HepG2 (cell line): Measurements from ENCODE around the gene FAM78A. TPM values are rescaled to one million over a fixed set of nuclear protein-coding genes. Genes with fewer than 3 reads are reported as not detected.

Experiments
- ATAC-seq: fragments of 200-7000 bp; cut with Tn5 transposase; 3 replicates; pipeline ENCODE4 v1.9.1; 2020; ENCODE audit warnings: mild to moderate bottlenecking, moderate library complexity
- BruUV-seq: library from RNA; stranded (reverse); fragments of 400-500 nt; replicated peaks from 2 replicates; lab custom pipeline; 2021; lab: Mats Ljungman, UMichigan
- CTCF ChIA-PET: fragments of 300-600 bp; formaldehyde crosslinking; extraction: SDS; loops from one replicate; lab custom pipeline; 2021; ENCODE audit warnings: low total read pairs, inconsistent platforms, low intra/inter-chr PET ratio; lab: Yijun Ruan, JAX
- POLR2A ChIA-PET: fragments of 350-600 bp; sonication (Branson Sonifier 250); formaldehyde crosslinking; loops from one replicate; lab custom pipeline; 2020; ENCODE audit warnings: antibody characterized with exemption, inconsistent platforms; lab: Yijun Ruan, JAX
- DNase-seq: peaks from one replicate; pipeline ENCODE4 v3.0.0-alpha.2; 2015; ENCODE audit warnings: low spot score
- FAIRE-seq: peaks from 3 replicates; lab custom pipeline; 2011; peaks lifted over from hg19 to GRCh38; lab: Jason Lieb, UNC
- H2AFZ ChIP-seq: one replicate; pipeline ENCODE4 v1.6.1; 2011; ENCODE audit warnings: low read length, inconsistent platforms
- H3K27ac ChIP-seq: fragments of 300-600 bp; 3 replicates; pipeline ENCODE4 v1.8.0; 2011; ENCODE audit warnings: mixed run types, mild to moderate bottlenecking, mixed read lengths, low read length, inconsistent platforms; ENCODE audit not compliant: insufficient read depth; ENCODE audit errors: extremely low read length
- H3K27me3 ChIP-seq, 2 experiments: fragments of 200-600 bp in 1 of 2; 2 replicates in 1 of 2; 3 replicates in 1 of 2; pipeline versions ENCODE4 v1.6.0 to v1.8.0; 2011; ENCODE audit warnings: low read length in 2 of 2, mild to moderate bottlenecking in 2 of 2, moderate library complexity in 2 of 2, inconsistent platforms in 1 of 2; ENCODE audit not compliant: insufficient read depth in 2 of 2, control insufficient read depth in 1 of 2
- H3K36me3 ChIP-seq, 2 experiments: fragments of 200-600 bp in 1 of 2; replicated peaks in 1 of 2; 2 replicates in 1 of 2; 3 replicates in 1 of 2; pipeline versions ENCODE4 v1.5.1 to v1.8.0; 2011; ENCODE audit warnings: low read length in 2 of 2, inconsistent platforms in 1 of 2; ENCODE audit not compliant: insufficient read depth in 2 of 2, control insufficient read depth in 1 of 2
- H3K4me1 ChIP-seq: 2 replicates; pipeline ENCODE4 v1.5.1; 2012; ENCODE audit warnings: low read length, inconsistent platforms; ENCODE audit not compliant: insufficient read depth
- H3K4me2 ChIP-seq: 2 replicates; pipeline ENCODE4 v1.6.0; 2011; ENCODE audit warnings: low read depth, low read length, inconsistent platforms
- H3K4me3 ChIP-seq, 3 experiments: fragments of 200-600 bp in 1 of 3; sonication (generic), shearing (Covaris generic) in 1 of 3; replicated peaks in 1 of 3; 2 replicates each; pipeline ENCODE4 v1.5.1; 2011 to 2016; ENCODE audit warnings: low read length in 3 of 3, inconsistent platforms in 2 of 3, low read depth in 2 of 3, mild to moderate bottlenecking in 2 of 3, control low read depth in 1 of 3, mixed read lengths in 1 of 3; ENCODE audit not compliant: insufficient read depth in 1 of 3
- H3K79me2 ChIP-seq: one replicate; pipeline ENCODE4 v1.6.1; 2011; ENCODE audit warnings: low read length, inconsistent platforms; ENCODE audit not compliant: insufficient read depth
- H3K9ac ChIP-seq: 2 replicates; pipeline ENCODE4 v1.6.0; 2011; ENCODE audit warnings: mild to moderate bottlenecking, low read depth, low read length, inconsistent platforms; ENCODE audit not compliant: insufficient read depth
- H3K9me3 ChIP-seq: 2 replicates; pipeline ENCODE4 v1.5.1; 2012; ENCODE audit warnings: mild to moderate bottlenecking, low read length
- H4K20me1 ChIP-seq: 2 replicates; pipeline ENCODE4 v1.6.0; 2011; ENCODE audit warnings: inconsistent platforms, mild to moderate bottlenecking, low read length, moderate library complexity; ENCODE audit not compliant: insufficient read depth
- CBX2 ChIP-seq, 2 experiments: fragments of 200-600 bp in 1 of 2; sonication (generic); formaldehyde crosslinking in 1 of 2; IDR thresholded peaks; 2 replicates each; pipeline versions ENCODE4 v1.7.0 to v1.8.1; 2018 to 2022; ENCODE audit warnings: low read depth in 2 of 2, low read length in 1 of 2, mild to moderate bottlenecking in 1 of 2, missing genetic modification reagents in 1 of 2
- FOXP1 ChIP-seq, 2 experiments: fragments of 450-650 bp in 1 of 2; IDR thresholded peaks; 2 replicates each; pipeline ENCODE4 v1.6.1; 2017 to 2018; ENCODE audit warnings: antibody characterized with exemption in 1 of 2
- JUNB ChIP-seq: sonication (generic); formaldehyde crosslinking; IDR thresholded peaks from 2 replicates; pipeline ENCODE4 v1.8.0; 2022; ENCODE audit warnings: missing genetic modification reagents, mild to moderate bottlenecking, borderline replicate concordance
- RFXANK ChIP-seq: IDR thresholded peaks from 2 replicates; pipeline ENCODE4 v1.6.1; 2016
- SMARCC2 ChIP-seq: fragments of 450-650 bp; IDR thresholded peaks from 2 replicates; pipeline ENCODE4 v1.6.1; 2017; ENCODE audit warnings: antibody characterized with exemption, mild to moderate bottlenecking
- U2AF1 ChIP-seq: fragments of 200-400 bp; formaldehyde crosslinking; optimal IDR thresholded peaks from 2 replicates; pipeline ENCODE3; 2017; ENCODE audit warnings: mild to moderate bottlenecking, low read depth, low read length
- WGBS: methylation state at CpG from one replicate; pipeline ENCODE4 v1.1.6; 2017; ENCODE audit warnings: low lambda C conversion rate; 5-methylcytosine and 5-hydroxymethylcytosine counted together
- in situ Hi-C: cut with HindIII; loops from 2 replicates; pipeline ENCODE4 v1.10.0; 2017; ENCODE audit warnings: low pct_unique_long_range_greater_than_20kb; ENCODE audit not compliant: extremely low pct_ligation_motif_present
- intact Hi-C: fragments of 100-400 bp; cut with micrococcal nuclease; formaldehyde crosslinking; loops from one replicate; pipeline ENCODE4 v1.10.0; 2022; ENCODE audit not compliant: unreplicated experiment
- polyA plus RNA-seq, 8 experiments: library from polyadenylated mRNA; depleted of rRNA in 3 of 8; stranded (reverse) in 7 of 8; unstranded in 1 of 8; fragments of >200 nt; fragmentation: Illumina TruSeq in 4 of 8; extraction: Trizol in 4 of 8; gene quantifications; 2 replicates each; pipeline versions ENCODE4 v1.2.1 to v1.2.3, GENCODE V29; 2011 to 2016; ENCODE audit warnings: low read depth in 4 of 8, missing spikeins in 1 of 8, mixed read lengths in 1 of 8; ENCODE audit not compliant: insufficient read depth in 1 of 8
- total RNA-seq, 5 experiments: library from RNA; depleted of rRNA; stranded (reverse); fragments of >200 nt; fragmentation: Illumina TruSeq; extraction: Trizol; gene quantifications; 2 replicates each; pipeline ENCODE4 v1.2.3, GENCODE V29; 2016; ENCODE audit warnings: low read depth in 1 of 5

FAM78A gene
- total and polyA plus RNA-seq, 2 of the 13 experiments (the other 11 are each of a cell fraction or from before 2014, with no cell fraction given): 0.18 to 0.62 TPM

DNA sequence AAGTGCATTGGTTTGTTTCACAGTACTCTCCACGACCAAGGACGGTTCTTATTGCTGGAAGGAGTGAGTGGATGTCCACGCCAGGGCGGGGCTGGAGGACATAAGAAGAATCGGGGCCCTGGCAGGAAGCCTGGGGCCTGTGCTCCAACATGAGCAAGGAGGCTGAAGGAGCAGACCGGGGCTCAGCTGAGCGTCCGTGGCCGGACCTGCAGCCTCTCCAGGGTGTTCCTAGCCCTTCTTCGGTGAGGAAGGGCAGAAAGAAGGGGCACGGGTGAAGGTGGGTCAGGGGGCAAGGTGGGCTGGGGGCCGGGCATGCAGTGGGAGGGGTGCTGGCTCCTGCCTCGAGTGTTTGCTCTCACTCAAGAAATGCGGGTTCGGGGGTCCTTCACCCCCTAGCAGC lies 18.1 kb downstream of the FAM78A start (continued):
- TF ChIP-seq JUNB (CRISPR knock-in tag): no peak
- no peak for TF ChIP-seq U2AF1
- TF ChIP-seq, all 625 proteins: peak for 0

DNA sequence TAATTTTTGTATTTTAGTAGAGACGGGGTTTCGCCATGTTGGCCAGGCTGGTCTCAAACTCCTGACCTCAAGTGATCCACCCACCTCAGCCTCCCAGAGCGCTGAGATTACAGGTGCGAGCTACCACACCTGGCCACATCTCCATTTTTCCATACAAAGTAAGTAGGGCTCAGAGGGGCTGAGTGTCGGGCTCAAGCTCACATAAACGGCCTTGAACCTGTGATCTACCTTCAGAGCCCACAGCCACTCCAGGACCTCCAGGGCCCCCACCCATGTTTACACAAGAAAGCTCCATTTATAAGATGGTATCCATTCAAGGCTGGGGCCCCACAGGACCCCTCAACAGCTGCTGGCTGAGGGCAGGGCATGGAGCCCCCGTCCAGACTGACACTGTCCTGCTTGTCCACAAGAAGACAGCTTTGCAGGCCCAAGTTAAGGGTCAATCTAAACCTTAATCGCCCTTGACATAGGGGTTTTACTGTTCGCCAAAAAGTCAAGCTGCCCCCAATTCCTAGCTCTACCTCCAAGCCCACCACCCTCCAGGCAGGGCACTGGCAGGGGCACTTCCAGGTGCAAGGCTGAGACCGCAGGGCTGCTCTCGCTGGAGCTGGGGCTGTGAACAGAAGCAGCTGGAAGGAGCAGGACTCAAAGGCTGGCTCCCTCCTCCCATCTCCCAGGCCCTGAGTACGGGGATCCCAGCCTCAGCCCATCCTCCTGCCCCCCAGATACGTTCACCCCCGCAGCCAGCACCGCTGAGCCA lies 18.9 kb downstream of the FAM78A start:
- H3K9ac ChIP-seq: no peak overlapping the region
- no peak for FAIRE-seq
- H3K36me3 ChIP-seq: no peaks in the 10 kb centered on the region
- H3K4me3 ChIP-seq: no peak overlapping the region
- no peaks in the 10 kb centered on the region for H3K79me2 ChIP-seq
- H4K20me1 ChIP-seq: no peaks in the 10 kb centered on the region
- no TSS peak for BruUV-seq
- H3K9me3 ChIP-seq: no peaks in the 10 kb centered on the region
- in situ Hi-C loops: no loop called here
- no peak for ATAC-seq
- WGBS: 60% methylated on average over 10 of the region's 15 CpGs
- DNase-seq: no peak
- H3K4me1 ChIP-seq: peaks cover 29% of the 10 kb centered on the region
- peak overlapping the region; percentile 12; the same call in 1 of the 2 replicates for H3K4me2 ChIP-seq
- no peak overlapping the region for H3K27ac ChIP-seq
- TF ChIP-seq CBX2 (IDR thresholded peaks at IDR 0.05; ENCODE audit: low read depth, low read length) (no peak), CBX2 (CRISPR knock-in tag; IDR thresholded peaks at IDR 0.05; ENCODE audit: low read depth) (no peak), FOXP1 (IDR thresholded peaks at IDR 0.05) (no peak), FOXP1 (CRISPR knock-in tag; IDR thresholded peaks at IDR 0.05) (no peak), SMARCC2 (no peak), RFXANK (CRISPR knock-in tag) (no peak)
- TF ChIP-seq, all 625 proteins: peak for 0
- H2AFZ ChIP-seq: no peak overlapping the region
- intact Hi-C loops: no loop called here
- CTCF ChIA-PET: no interaction called here
- POLR2A ChIA-PET: interaction anchor here (0.8 to 1.4 kb wide), 2 partner anchors 32 to 47 kb away, joined by 3 to 6 read pairs; partner anchors contain the start of gene PLPP7
- H3K27me3 ChIP-seq: peaks cover 12 to 45% of the 10 kb centered on the region in 2 experiments; a peak in 4 of 5 replicates
